Measurements from ENCODE around the gene CPED1. TPM values are rescaled to one million over a fixed set of nuclear protein-coding genes. Genes with fewer than 3 reads are reported as not detected.
A peak's percentile ranks its signal among the peaks of the same experiment; 100 is the strongest.

The CPED1 gene
- total RNA-seq, 3 donors from 2014 or later (not counting 1 experiment from before 2014, with no cell fraction given): 0.50 to 1.3 (median 0.96) TPM

GRCh38 chr7:121080257-121080912 lies 91.9 kb downstream of the CPED1 start:
- no CpG with 5 or more reads among the region's 2 CpGs for WGBS (ENCODE audit: insufficient coverage)
- H3K4me1 Mint-ChIP-seq: no peaks in the 10 kb centered on the region
- no peak overlapping the region for H3K27ac Mint-ChIP-seq
- H3K9me3 Mint-ChIP-seq: no peaks in the 10 kb centered on the region
- DNase-seq (no peak), ATAC-seq (no peak)
- no peak overlapping the region for H3K27ac ChIP-seq (ENCODE audit: low read length)
- H3K4me1 ChIP-seq (ENCODE audit: control insufficient read depth, insufficient read depth, low read length): no peaks in the 10 kb centered on the region
- H3K27me3 Mint-ChIP-seq (ENCODE audit: low read depth in 2 of 2): peaks cover 0 to 6% of the 10 kb centered on the region in 2 donors
- no peak overlapping the region for H3K4me3 ChIP-seq (ENCODE audit: low read length)
- intact Hi-C loops (cut with micrococcal nuclease): no loop called here
- H3K27me3 ChIP-seq (ENCODE audit: control insufficient read depth, insufficient read depth, low read length): no peaks in the 10 kb centered on the region
- no peaks in the 10 kb centered on the region for H3K36me3 Mint-ChIP-seq
- no peak overlapping the region for H3K4me3 Mint-ChIP-seq
- TF ChIP-seq, protein P1, sequence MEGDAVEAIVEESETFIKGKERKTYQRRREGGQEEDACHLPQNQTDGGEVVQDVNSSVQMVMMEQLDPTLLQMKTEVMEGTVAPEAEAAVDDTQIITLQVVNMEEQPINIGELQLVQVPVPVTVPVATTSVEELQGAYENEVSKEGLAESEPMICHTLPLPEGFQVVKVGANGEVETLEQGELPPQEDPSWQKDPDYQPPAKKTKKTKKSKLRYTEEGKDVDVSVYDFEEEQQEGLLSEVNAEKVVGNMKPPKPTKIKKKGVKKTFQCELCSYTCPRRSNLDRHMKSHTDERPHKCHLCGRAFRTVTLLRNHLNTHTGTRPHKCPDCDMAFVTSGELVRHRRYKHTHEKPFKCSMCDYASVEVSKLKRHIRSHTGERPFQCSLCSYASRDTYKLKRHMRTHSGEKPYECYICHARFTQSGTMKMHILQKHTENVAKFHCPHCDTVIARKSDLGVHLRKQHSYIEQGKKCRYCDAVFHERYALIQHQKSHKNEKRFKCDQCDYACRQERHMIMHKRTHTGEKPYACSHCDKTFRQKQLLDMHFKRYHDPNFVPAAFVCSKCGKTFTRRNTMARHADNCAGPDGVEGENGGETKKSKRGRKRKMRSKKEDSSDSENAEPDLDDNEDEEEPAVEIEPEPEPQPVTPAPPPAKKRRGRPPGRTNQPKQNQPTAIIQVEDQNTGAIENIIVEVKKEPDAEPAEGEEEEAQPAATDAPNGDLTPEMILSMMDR (IDR thresholded peaks at IDR 0.05): no peak
- H3K9me3 ChIP-seq (ENCODE audit: control insufficient read depth, insufficient read depth, low read length): no peaks in the 10 kb centered on the region
- no peaks in the 10 kb centered on the region for H3K36me3 ChIP-seq (ENCODE audit: control insufficient read depth, insufficient read depth, low read length)

GRCh38 chr7:121080913-121081326 lies 92.4 kb downstream of the CPED1 start:
- DNase-seq (no peak), ATAC-seq (no peak)
- 82% methylated on average over 2 of the region's 4 CpGs for WGBS (ENCODE audit: insufficient coverage)
- H3K4me1 ChIP-seq (ENCODE audit: control insufficient read depth, insufficient read depth, low read length): no peaks in the 10 kb centered on the region
- H3K36me3 ChIP-seq (ENCODE audit: control insufficient read depth, insufficient read depth, low read length): no peaks in the 10 kb centered on the region
- no peak overlapping the region for H3K27ac ChIP-seq (ENCODE audit: low read length)
- H3K27me3 ChIP-seq (ENCODE audit: control insufficient read depth, insufficient read depth, low read length): no peaks in the 10 kb centered on the region
- H3K4me3 Mint-ChIP-seq: no peak overlapping the region
- TF ChIP-seq, protein P1 (IDR thresholded peaks at IDR 0.05): no peak
- intact Hi-C loops (cut with micrococcal nuclease): loop anchor here (1.0 kb wide), 1 partner anchor 94 kb away; no protein-coding TSS in a partner anchor
- no peaks in the 10 kb centered on the region for H3K9me3 ChIP-seq (ENCODE audit: control insufficient read depth, insufficient read depth, low read length)
- H3K4me1 Mint-ChIP-seq: no peaks in the 10 kb centered on the region
- H3K27me3 Mint-ChIP-seq (ENCODE audit: low read depth in 2 of 2): peaks cover 0 to 6% of the 10 kb centered on the region in 2 donors
- H3K36me3 Mint-ChIP-seq: no peaks in the 10 kb centered on the region
- H3K4me3 ChIP-seq (ENCODE audit: low read length): no peak overlapping the region
- H3K9me3 Mint-ChIP-seq: no peaks in the 10 kb centered on the region
- no peak overlapping the region for H3K27ac Mint-ChIP-seq

GRCh38 chr7:121081327-121081936 lies 92.9 kb downstream of the CPED1 start:
- H3K36me3 Mint-ChIP-seq: no peaks in the 10 kb centered on the region
- 83% methylated on average over 1 of the region's 3 CpGs for WGBS (ENCODE audit: insufficient coverage)
- TF ChIP-seq, protein P1 (IDR thresholded peaks at IDR 0.05): peak; percentile 62
- no peaks in the 10 kb centered on the region for H3K9me3 ChIP-seq (ENCODE audit: control insufficient read depth, insufficient read depth, low read length)
- peaks cover 0 to 6% of the 10 kb centered on the region in 2 donors for H3K27me3 Mint-ChIP-seq (ENCODE audit: low read depth in 2 of 2)
- no peaks in the 10 kb centered on the region for H3K27me3 ChIP-seq (ENCODE audit: control insufficient read depth, insufficient read depth, low read length)
- intact Hi-C loops (cut with micrococcal nuclease): loop anchor here (1.0 kb wide), 1 partner anchor 94 kb away; no protein-coding TSS in a partner anchor
- no peak overlapping the region for H3K4me3 ChIP-seq (ENCODE audit: low read length)
- H3K27ac ChIP-seq (ENCODE audit: low read length): no peak overlapping the region
- DNase-seq: peak in 1 of 2 donors; percentile 67
- no peaks in the 10 kb centered on the region for H3K9me3 Mint-ChIP-seq
- H3K4me1 ChIP-seq (ENCODE audit: control insufficient read depth, insufficient read depth, low read length): no peaks in the 10 kb centered on the region
- peak; percentile 50 to 59 (median 59) for ATAC-seq
- no peaks in the 10 kb centered on the region for H3K4me1 Mint-ChIP-seq
- no peak overlapping the region for H3K4me3 Mint-ChIP-seq
- H3K36me3 ChIP-seq (ENCODE audit: control insufficient read depth, insufficient read depth, low read length): no peaks in the 10 kb centered on the region
- no peak overlapping the region for H3K27ac Mint-ChIP-seq

Measured in natural killer cell (primary cell).